Measurements from ENCODE around the gene PPP2R2B. TPM values are rescaled to one million over a fixed set of nuclear protein-coding genes. Genes with fewer than 3 reads are reported as not detected.
A peak's percentile ranks its signal among the peaks of the same experiment; 100 is the strongest.

PPP2R2B gene
- total RNA-seq, 1 experiment from 2014 or later: 20.3 TPM

GRCh38 chr5:146533260-146533857 lies 345.2 kb downstream of the PPP2R2B start:
- ATAC-seq (peak; percentile 90), DNase-seq (ENCODE audit: low spot score) (peak; percentile 84)
- peaks cover 15% of the 10 kb centered on the region for H3K4me1 Mint-ChIP-seq
- no peak overlapping the region; the same call in 1 of the 2 replicates for H3K27ac Mint-ChIP-seq
- CTCF ChIA-PET: interaction anchor here (0.5 to 4.0 kb wide), 60 partner anchors 8 to 836 kb away, joined by 3 to 94 read pairs (median 4); partner anchors contain the start of genes GPR151, STK32A and TCERG1
- 0 out of 2 replicates have a peak overlapping the region, but pooled peaks have one; percentile 33 for H3K4me3 Mint-ChIP-seq
- no peak for TF ChIP-seq JUN (CRISPR knock-in tag; IDR thresholded peaks at IDR 0.05)
- peak; percentile 71 for TF ChIP-seq CTCF (IDR thresholded peaks at IDR 0.05)
- no peaks in the 10 kb centered on the region for H3K36me3 Mint-ChIP-seq
- POLR2A ChIA-PET: no interaction called here
- peaks cover 6% of the 10 kb centered on the region; the same call in 1 of the 2 replicates for H3K9me3 Mint-ChIP-seq
- no peaks in the 10 kb centered on the region; the same call in 1 of the 2 replicates for H3K27me3 Mint-ChIP-seq (ENCODE audit: low read depth)
